SK-N-MC (cell line): ENCODE measurements around the gene DPP10.

ENCODE experiments used
- DNase-seq: peaks from one replicate; pipeline ENCODE4 v3.0.0-alpha.2; 2011; ENCODE audit warnings: low read depth, low spot score
- H3K27ac ChIP-seq: fragments of 200-600 bp; sonication (generic); 2 replicates; pipeline ENCODE4 v1.5.1; 2016; ENCODE audit warnings: mixed run types
- H3K36me3 ChIP-seq: fragments of 200-600 bp; sonication (generic); 2 replicates; pipeline ENCODE4 v1.6.1; 2017; ENCODE audit warnings: antibody characterized with exemption, low read length, mixed read lengths; ENCODE audit not compliant: insufficient read depth
- H3K4me3 ChIP-seq: fragments of 200-600 bp; sonication (generic); 2 replicates; pipeline ENCODE4 v1.5.1; 2016
- H3K9ac ChIP-seq: fragments of 200-600 bp; sonication (generic); 2 replicates; pipeline ENCODE4 v1.8.0; 2017; ENCODE audit warnings: mixed run types, mixed read lengths; ENCODE audit not compliant: insufficient read length
- H3K9me3 ChIP-seq: fragments of 200-600 bp; sonication (generic); 2 replicates; pipeline ENCODE4 v1.6.1; 2017; ENCODE audit warnings: low read depth, mild to moderate bottlenecking, antibody characterized with exemption, low read length, moderate library complexity, mixed read lengths
- EZH2 ChIP-seq: fragments of 200-600 bp; sonication (generic); IDR thresholded peaks from one replicate; pipeline ENCODE4 v1.6.1; 2017; ENCODE audit warnings: antibody characterized with exemption
- FOXP2 ChIP-seq: optimal IDR thresholded peaks from 2 replicates; pipeline ENCODE3; 2011; ENCODE audit warnings: mild to moderate bottlenecking, moderate library complexity; ENCODE audit not compliant: insufficient read depth; ENCODE audit errors: extremely low read length, control extremely low read depth
- POLR2AphosphoS5 ChIP-seq: IDR thresholded peaks from 2 replicates; pipeline ENCODE4 v1.6.1; 2012; ENCODE audit warnings: mild to moderate bottlenecking, low read depth, low read length, borderline replicate concordance

The DPP10 gene

DNA sequence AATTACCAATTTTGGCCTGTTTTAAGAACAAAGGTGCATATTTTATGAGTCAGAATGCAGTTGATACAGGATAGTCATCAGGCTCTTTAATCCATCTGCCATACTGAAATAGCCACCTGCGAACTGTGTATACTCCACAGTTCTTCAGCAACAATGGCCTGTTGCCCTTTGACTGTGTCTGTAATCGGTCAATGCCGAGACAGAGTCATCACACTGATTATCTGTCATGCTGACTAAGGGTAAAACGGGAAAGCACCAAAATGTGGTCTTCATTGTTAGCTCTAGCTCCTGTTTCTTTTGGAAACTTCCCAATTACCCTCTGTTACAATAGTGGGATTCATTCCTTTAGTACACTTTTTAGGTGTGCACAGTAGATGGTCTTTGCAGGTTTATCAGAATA lies 871.7 kb downstream of the DPP10 start:
- DNase-seq = no peak
- Histone ChIP-seq H3K4me3 (no peak overlapping the region), H3K27ac (no peak overlapping the region), H3K9me3 (no peaks in the 10 kb centered on the region), H3K36me3 (no peaks in the 10 kb centered on the region), H3K9ac (no peak overlapping the region)
- TF ChIP-seq FOXP2 (no peak), EZH2 (no peak), POLR2AphosphoS5 (no peak)

DNA sequence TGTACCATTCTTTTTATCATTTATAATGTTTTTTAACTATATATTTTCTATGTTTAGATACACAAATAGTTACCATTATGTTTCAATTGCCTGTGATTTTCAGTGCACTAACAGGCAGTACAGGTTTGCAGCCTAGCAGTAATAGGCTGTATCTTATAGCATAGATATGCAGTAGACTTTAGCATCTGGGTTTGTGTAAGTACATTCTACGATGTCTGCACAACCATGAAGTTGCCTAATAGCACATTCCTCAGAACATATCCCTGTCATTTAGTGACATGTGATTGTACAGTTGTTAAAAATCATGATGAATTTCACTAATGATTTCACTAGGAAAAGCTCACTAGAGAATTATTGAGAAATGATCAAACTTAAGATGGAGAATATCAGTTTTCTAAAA lies 884.6 kb downstream of the DPP10 start:
- H3K9ac ChIP-seq = no peak overlapping the region
- H3K27ac ChIP-seq = no peak overlapping the region
- no peaks in the 10 kb centered on the region for H3K36me3 ChIP-seq
- H3K4me3 ChIP-seq = no peak overlapping the region
- no peak for DNase-seq
- no peaks in the 10 kb centered on the region for H3K9me3 ChIP-seq
- TF ChIP-seq FOXP2 (no peak), EZH2 (no peak), POLR2AphosphoS5 (no peak)

DNA sequence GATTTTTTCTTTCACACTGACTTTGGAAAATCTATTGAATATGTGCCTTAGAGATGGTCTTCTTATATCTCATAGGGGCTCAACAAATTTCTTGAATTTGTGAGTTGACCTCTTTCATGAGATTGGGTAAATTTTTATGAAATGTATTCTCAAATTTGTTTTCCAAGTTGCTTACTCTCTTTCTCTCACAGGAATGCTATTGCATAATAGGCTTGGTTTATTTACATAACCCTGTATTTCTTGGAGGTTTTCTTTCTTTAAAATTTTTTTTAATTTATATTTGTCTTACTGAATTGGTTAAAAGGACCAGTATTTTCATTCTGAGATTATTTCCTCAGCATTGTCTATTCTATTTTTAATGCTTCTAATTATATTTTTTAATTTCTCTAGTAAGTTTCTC lies 917.1 kb downstream of the DPP10 start:
- Histone ChIP-seq H3K27ac (no peak overlapping the region), H3K36me3 (no peaks in the 10 kb centered on the region), H3K9ac (no peak overlapping the region), H3K4me3 (no peak overlapping the region), H3K9me3 (0 out of 2 replicates have a peak, but pooled peaks cover 2% of the 10 kb centered on the region)
- no peak for DNase-seq
- TF ChIP-seq FOXP2 (no peak), EZH2 (no peak), POLR2AphosphoS5 (no peak)

DNA sequence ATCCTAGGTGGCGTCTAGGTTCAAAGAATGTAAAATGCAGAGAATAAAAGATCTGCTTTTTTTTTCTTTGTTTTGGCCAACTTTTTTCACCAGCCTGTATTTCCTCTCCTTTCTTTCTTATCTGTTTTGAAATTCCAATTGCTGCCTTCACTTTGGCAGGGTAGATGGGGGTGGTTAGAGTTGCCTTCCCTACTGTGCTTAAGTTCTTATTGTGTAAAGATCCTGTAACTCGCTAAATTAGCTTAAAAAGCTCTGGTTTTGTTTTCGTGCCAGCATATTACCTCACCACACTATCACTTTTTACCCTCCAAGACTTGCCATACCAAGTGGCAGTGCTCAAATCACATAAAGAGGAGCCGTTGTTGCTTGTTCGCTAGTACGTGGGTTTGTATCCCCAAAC lies 921.7 kb downstream of the DPP10 start:
- Histone ChIP-seq H3K9me3 (no peaks in the 10 kb centered on the region), H3K9ac (no peak overlapping the region), H3K4me3 (no peak overlapping the region), H3K27ac (no peak overlapping the region), H3K36me3 (no peaks in the 10 kb centered on the region)
- no peak for TF ChIP-seq FOXP2
- no peak for TF ChIP-seq EZH2
- no peak for TF ChIP-seq POLR2AphosphoS5
- no peak for DNase-seq

DNA sequence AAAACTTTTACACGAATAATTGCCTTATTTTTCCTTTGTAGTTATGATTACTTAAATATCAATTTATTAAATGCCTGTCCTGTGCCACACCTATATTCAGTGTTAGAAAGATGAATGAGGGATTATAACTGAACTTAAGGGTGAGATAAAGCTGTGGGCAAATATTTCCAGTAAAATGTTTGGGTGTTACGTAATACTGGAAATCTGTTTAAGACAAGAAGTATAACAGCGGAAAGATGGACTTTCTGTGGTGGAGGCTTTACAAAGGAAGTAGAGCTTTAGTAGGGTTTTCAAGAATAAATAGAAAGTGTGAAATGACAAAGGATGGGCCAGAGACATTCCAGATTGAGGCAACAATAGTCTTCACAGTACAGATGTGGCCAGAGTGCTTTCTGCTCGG lies 927.0 kb downstream of the DPP10 start:
- Histone ChIP-seq H3K4me3 (no peak overlapping the region), H3K36me3 (no peaks in the 10 kb centered on the region), H3K9me3 (no peaks in the 10 kb centered on the region), H3K27ac (no peak overlapping the region), H3K9ac (no peak overlapping the region)
- TF ChIP-seq EZH2 = no peak
- no peak for TF ChIP-seq POLR2AphosphoS5
- no peak for TF ChIP-seq FOXP2
- DNase-seq = no peak

DNA sequence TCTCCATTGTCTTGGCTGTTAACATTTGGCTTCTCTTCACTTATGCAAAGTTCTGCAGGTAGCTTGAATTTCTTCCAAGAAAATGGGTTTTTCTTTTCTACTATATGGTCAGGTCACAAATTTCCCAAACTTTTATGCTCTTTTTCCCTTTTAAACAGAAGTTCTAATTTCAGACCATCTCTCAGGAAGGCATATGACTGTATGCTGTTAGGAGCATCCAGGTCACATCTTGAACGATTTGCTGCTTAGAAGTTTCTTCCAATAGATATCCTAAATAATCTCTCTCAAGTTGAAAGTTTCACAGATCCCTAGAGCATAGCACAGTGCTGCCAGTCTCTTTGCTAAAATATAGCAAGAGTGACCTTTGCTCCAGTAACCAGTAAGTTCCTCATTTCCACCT lies 932.5 kb downstream of the DPP10 start:
- Histone ChIP-seq H3K36me3 (no peaks in the 10 kb centered on the region), H3K9ac (no peak overlapping the region), H3K9me3 (no peaks in the 10 kb centered on the region), H3K4me3 (no peak overlapping the region), H3K27ac (no peak overlapping the region)
- TF ChIP-seq FOXP2 (no peak), EZH2 (no peak), POLR2AphosphoS5 (no peak)
- DNase-seq = no peak

DNA sequence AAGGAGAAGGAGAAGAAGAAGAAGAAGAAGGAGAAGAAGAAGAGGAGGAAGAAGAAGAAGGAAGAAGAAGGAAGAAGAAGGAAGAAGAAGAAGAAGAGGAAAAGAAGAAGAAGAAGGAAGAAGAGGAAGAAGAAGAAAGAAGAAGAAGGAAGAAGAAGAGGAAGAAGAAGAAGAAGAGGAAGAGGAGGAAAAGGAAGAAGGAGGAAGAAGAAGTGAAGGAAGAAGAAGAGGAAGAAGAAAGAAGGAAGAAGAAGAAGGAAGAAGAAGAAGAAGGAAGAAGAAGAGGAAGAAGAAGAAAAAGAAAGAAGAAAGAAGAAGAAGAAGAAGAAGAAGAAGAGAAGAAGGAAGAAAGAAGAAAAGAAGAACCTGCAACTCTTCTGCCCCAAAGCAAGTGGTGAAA lies 942.0 kb downstream of the DPP10 start:
- TF ChIP-seq EZH2 = no peak
- no peak for TF ChIP-seq FOXP2
- TF ChIP-seq POLR2AphosphoS5 = no peak
- Histone ChIP-seq H3K9me3 (no peaks in the 10 kb centered on the region), H3K4me3 (no peak overlapping the region), H3K9ac (no peak overlapping the region), H3K27ac (no peak overlapping the region), H3K36me3 (no peaks in the 10 kb centered on the region)
- no peak for DNase-seq

DNA sequence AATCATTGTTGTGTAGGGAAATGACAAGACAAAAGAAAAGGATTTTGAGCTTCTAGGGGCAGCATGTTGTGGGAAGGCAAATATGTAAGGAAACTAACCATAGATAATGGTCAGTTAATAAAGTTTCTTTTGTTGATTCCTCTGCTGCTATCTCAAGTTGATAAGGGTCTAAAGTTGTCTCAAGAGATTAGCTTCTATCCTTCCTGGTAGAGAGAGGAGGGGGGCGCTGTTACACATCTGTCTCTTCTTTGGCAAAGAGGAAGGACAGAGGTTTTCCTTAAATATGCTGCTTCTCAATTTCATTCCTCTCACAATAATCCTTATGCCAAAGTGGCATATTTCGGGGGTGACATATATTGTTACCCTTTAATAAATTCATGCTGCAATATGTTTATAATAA lies 944.0 kb downstream of the DPP10 start:
- no peak for TF ChIP-seq FOXP2
- no peak for TF ChIP-seq POLR2AphosphoS5
- Histone ChIP-seq H3K9me3 (no peaks in the 10 kb centered on the region), H3K36me3 (no peaks in the 10 kb centered on the region), H3K27ac (no peak overlapping the region), H3K4me3 (no peak overlapping the region), H3K9ac (no peak overlapping the region)
- DNase-seq = no peak

DNA sequence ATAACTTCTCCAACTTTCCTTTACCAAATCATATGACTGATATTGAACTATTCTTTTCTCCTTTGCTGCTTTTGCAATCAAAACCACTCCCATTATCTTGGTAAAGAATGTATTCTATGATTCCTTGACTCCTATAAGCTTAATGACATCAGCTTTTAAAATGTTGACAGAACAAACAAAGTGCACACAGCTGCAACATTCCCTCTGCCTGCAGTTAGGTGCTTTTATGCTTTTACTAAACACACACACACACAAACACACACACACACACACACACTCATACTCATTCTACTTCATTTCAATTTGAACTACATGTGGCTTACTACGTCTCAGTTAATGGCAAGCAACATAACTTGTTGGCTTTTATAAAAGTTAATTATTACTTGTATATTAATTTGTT lies 946.6 kb downstream of the DPP10 start:
- DNase-seq = no peak
- no peak overlapping the region for H3K27ac ChIP-seq
- TF ChIP-seq FOXP2 = no peak
- no peak for TF ChIP-seq EZH2
- no peak for TF ChIP-seq POLR2AphosphoS5
- no peak overlapping the region for H3K9ac ChIP-seq
- no peaks in the 10 kb centered on the region for H3K9me3 ChIP-seq
- no peaks in the 10 kb centered on the region for H3K36me3 ChIP-seq
- no peak overlapping the region for H3K4me3 ChIP-seq
